OCI-LY3 (cell line): Measurements from ENCODE around the gene MIA3.

Experiments
- CTCF ChIP-seq: fragments of 200-600, 300-600 bp; sonication (generic); IDR thresholded peaks from 2 replicates; pipeline ENCODE4 v1.5.1; 2014; ENCODE audit warnings: antibody characterized with exemption, low read length, low read depth
- EZH2phosphoT487 ChIP-seq: fragments of 200-600 bp; shearing (Covaris generic); IDR thresholded peaks from 2 replicates; pipeline ENCODE4 v1.6.1; 2018; ENCODE audit warnings: antibody characterized with exemption, mixed run types, low read depth

GRCh38 chr1:222656391-222657155, 38.7 kb downstream of the MIA3 start:
- TF ChIP-seq CTCF (no peak), EZH2phosphoT487 (no peak)
